ENCODE measurements around the gene NTRK3.

The NTRK3 gene

GRCh38 chr15:88230823-88231222 is 25.7 kb downstream of the NTRK3 start:
- DNase-seq (ENCODE audit: low spot score), result no peak

- no peak for DNase-seq (ENCODE audit: low spot score)
Observed at GRCh38 chr15:88225461-88225860, 31.1 kb downstream of the NTRK3 start.

GRCh38 chr15:88223084-88223483 is 33.5 kb downstream of the NTRK3 start:
- no peak for DNase-seq (ENCODE audit: low spot score)

GRCh38 chr15:88221836-88222235 is 34.7 kb downstream of the NTRK3 start:
- DNase-seq (ENCODE audit: low spot score), result no peak

- no peak for DNase-seq (ENCODE audit: low spot score)
Observed at GRCh38 chr15:88220443-88221335, 35.9 kb downstream of the NTRK3 start.

- DNase-seq (ENCODE audit: low spot score), result no peak
Observed at GRCh38 chr15:88219623-88220022, 36.9 kb downstream of the NTRK3 start.

- DNase-seq (ENCODE audit: low spot score), result no peak
Observed at GRCh38 chr15:88218557-88219221, 37.9 kb downstream of the NTRK3 start.

- DNase-seq (ENCODE audit: low spot score), result no peak
Observed at GRCh38 chr15:88215066-88215648, 41.4 kb downstream of the NTRK3 start.

GRCh38 chr15:88209111-88209510 is 47.4 kb downstream of the NTRK3 start:
- no peak for DNase-seq (ENCODE audit: low spot score)

- no peak for DNase-seq (ENCODE audit: low spot score)
Observed at GRCh38 chr15:88208396-88208795, 48.1 kb downstream of the NTRK3 start.

GRCh38 chr15:88207565-88207964 is 49.0 kb downstream of the NTRK3 start:
- DNase-seq (ENCODE audit: low spot score), result no peak

- no peak for DNase-seq (ENCODE audit: low spot score)
Observed at GRCh38 chr15:88204584-88204983, 52.0 kb downstream of the NTRK3 start.

- DNase-seq (ENCODE audit: low spot score), result peak; percentile 24
Observed at GRCh38 chr15:88202231-88202630, 54.3 kb downstream of the NTRK3 start.

GRCh38 chr15:88201207-88201606 is 55.3 kb downstream of the NTRK3 start:
- DNase-seq (ENCODE audit: low spot score), result no peak

- no peak for DNase-seq (ENCODE audit: low spot score)
Observed at GRCh38 chr15:88196961-88197360, 59.6 kb downstream of the NTRK3 start.

- DNase-seq (ENCODE audit: low spot score), result no peak
Observed at GRCh38 chr15:88194162-88194561, 62.4 kb downstream of the NTRK3 start.

GRCh38 chr15:88193415-88193814 is 63.1 kb downstream of the NTRK3 start:
- DNase-seq (ENCODE audit: low spot score), result no peak

- DNase-seq (ENCODE audit: low spot score), result no peak
Observed at GRCh38 chr15:88191812-88192165, 64.8 kb downstream of the NTRK3 start.

- no peak for DNase-seq (ENCODE audit: low spot score)
Observed at GRCh38 chr15:88190232-88190631, 66.3 kb downstream of the NTRK3 start.

- DNase-seq (ENCODE audit: low spot score), result no peak
Observed at GRCh38 chr15:88188300-88188699, 68.2 kb downstream of the NTRK3 start.

- no peak for DNase-seq (ENCODE audit: low spot score)
Observed at GRCh38 chr15:88187195-88187594, 69.3 kb downstream of the NTRK3 start.

GRCh38 chr15:88185584-88185983 is 71.0 kb downstream of the NTRK3 start:
- DNase-seq (ENCODE audit: low spot score), result no peak

- DNase-seq (ENCODE audit: low spot score), result no peak
Observed at GRCh38 chr15:88181613-88182012, 74.9 kb downstream of the NTRK3 start.
